H9 (cell line): ENCODE measurements around the gene GPR82. TPM values are rescaled to one million over a fixed set of nuclear protein-coding genes. Genes with fewer than 3 reads are reported as not detected.

Experiments
- DNase-seq: peaks from one replicate; pipeline ENCODE4 v3.0.0-alpha.2; 2017
- H2AFZ ChIP-seq: one replicate; pipeline ENCODE4 v1.6.1; 2013; ENCODE audit warnings: mild to moderate bottlenecking, low read length, control low read depth, moderate library complexity
- H2AK5ac ChIP-seq: 2 replicates; pipeline ENCODE4 v1.6.1; 2013; ENCODE audit warnings: low read length, control low read depth, mixed read lengths; ENCODE audit not compliant: insufficient read length
- H2BK120ac ChIP-seq: one replicate; pipeline ENCODE4 v1.6.1; 2013; ENCODE audit warnings: low read depth, mild to moderate bottlenecking, low read length, control low read depth, inconsistent platforms; ENCODE audit not compliant: poor library complexity, severe bottlenecking
- H2BK12ac ChIP-seq: 2 replicates; pipeline ENCODE4 v1.6.1; 2013; ENCODE audit warnings: low read length, control low read depth, mixed read lengths, low read depth; ENCODE audit not compliant: insufficient read length
- H2BK15ac ChIP-seq: 2 replicates; pipeline ENCODE4 v1.6.1; 2013; ENCODE audit warnings: low read depth, low read length, control low read depth
- H2BK20ac ChIP-seq: one replicate; pipeline ENCODE4 v1.6.1; 2013; ENCODE audit warnings: low read depth, mild to moderate bottlenecking, low read length, control low read depth, inconsistent platforms; ENCODE audit not compliant: poor library complexity, severe bottlenecking
- H2BK5ac ChIP-seq: 2 replicates; pipeline ENCODE4 v1.6.1; 2013; ENCODE audit warnings: low read length, control low read depth, mixed read lengths; ENCODE audit not compliant: insufficient read length
- H3K14ac ChIP-seq: 2 replicates; pipeline ENCODE4 v1.6.1; 2013; ENCODE audit warnings: low read length, control low read depth; ENCODE audit not compliant: insufficient read depth
- H3K18ac ChIP-seq: 2 replicates; pipeline ENCODE4 v1.6.1; 2013; ENCODE audit warnings: low read depth, mild to moderate bottlenecking, mixed read lengths, low read length, control low read depth; ENCODE audit not compliant: insufficient read length
- H3K23ac ChIP-seq: 2 replicates; pipeline ENCODE4 v1.6.1; 2013; ENCODE audit warnings: low read length, control low read depth, mixed read lengths, low read depth; ENCODE audit not compliant: insufficient read length
- H3K23me2 ChIP-seq: 2 replicates; pipeline ENCODE4 v1.6.1; 2013; ENCODE audit warnings: low read depth, mild to moderate bottlenecking, mixed read lengths, low read length, control low read depth; ENCODE audit not compliant: insufficient read length, poor library complexity, severe bottlenecking
- H3K27ac ChIP-seq: 2 replicates; pipeline ENCODE4 v1.5.1; 2013; ENCODE audit warnings: low read length, control low read depth, mixed read lengths, low read depth; ENCODE audit not compliant: insufficient read length
- H3K27me3 ChIP-seq: 2 replicates; pipeline ENCODE4 v1.6.1; 2013; ENCODE audit warnings: low read length, control low read depth, inconsistent platforms; ENCODE audit not compliant: insufficient read depth
- H3K4ac ChIP-seq: 2 replicates; pipeline ENCODE4 v1.6.1; 2013; ENCODE audit warnings: low read depth, mild to moderate bottlenecking, control low read depth, inconsistent platforms, low read length, moderate library complexity
- H3K4me1 ChIP-seq: 2 replicates; pipeline ENCODE4 v1.6.1; 2013; ENCODE audit warnings: low read length, control low read depth, inconsistent platforms; ENCODE audit not compliant: insufficient read depth
- H3K4me2 ChIP-seq: 2 replicates; pipeline ENCODE4 v1.6.1; 2013; ENCODE audit warnings: low read length, control low read depth, mixed read lengths; ENCODE audit not compliant: insufficient read length, insufficient read depth
- H3K56ac ChIP-seq: 2 replicates; pipeline ENCODE4 v1.6.1; 2013; ENCODE audit warnings: low read depth, mild to moderate bottlenecking, mixed read lengths, low read length, control low read depth; ENCODE audit not compliant: insufficient read length
- H3K79me1 ChIP-seq: 2 replicates; pipeline ENCODE4 v1.6.1; 2013; ENCODE audit warnings: low read depth, mild to moderate bottlenecking, moderate library complexity, low read length, control low read depth, inconsistent platforms; ENCODE audit not compliant: insufficient read depth, poor library complexity, severe bottlenecking
- H3K79me2 ChIP-seq: 2 replicates; pipeline ENCODE4 v1.6.1; 2013; ENCODE audit warnings: low read length, control low read depth, inconsistent platforms; ENCODE audit not compliant: insufficient read depth
- H3K9ac ChIP-seq: 2 replicates; pipeline ENCODE4 v1.6.1; 2013; ENCODE audit warnings: low read length, control low read depth, mixed read lengths; ENCODE audit not compliant: insufficient read length; ENCODE audit errors: extremely low read depth
- H3K9me3 ChIP-seq: one replicate; pipeline ENCODE4 v1.6.1; 2013; ENCODE audit warnings: low read depth, low read length, inconsistent platforms; ENCODE audit not compliant: control insufficient read depth
- H3T11ph ChIP-seq: one replicate; pipeline ENCODE4 v1.6.1; 2013; ENCODE audit warnings: mild to moderate bottlenecking, low read length, control low read depth, inconsistent platforms
- H4K20me1 ChIP-seq: one replicate; pipeline ENCODE4 v1.6.1; 2013; ENCODE audit not compliant: control insufficient read depth, insufficient read length, insufficient read depth
- H4K5ac ChIP-seq: 2 replicates; pipeline ENCODE4 v1.6.1; 2013; ENCODE audit warnings: low read depth, mild to moderate bottlenecking, mixed read lengths, low read length, control low read depth; ENCODE audit not compliant: insufficient read length
- H4K8ac ChIP-seq: replicated peaks from 2 replicates; pipeline ENCODE4 v1.6.1; 2013; ENCODE audit warnings: low read length, control low read depth, mixed read lengths, low read depth; ENCODE audit not compliant: insufficient read length
- H4K91ac ChIP-seq: 2 replicates; pipeline ENCODE4 v1.6.1; 2013; ENCODE audit warnings: low read depth, mild to moderate bottlenecking, moderate library complexity, mixed read lengths, low read length, control low read depth; ENCODE audit not compliant: insufficient read length
- H3K27ac Mint-ChIP-seq, 3 experiments: 2 replicates in 2 of 3; 3 replicates in 1 of 3; pipeline ENCODE4 v1.8.0; 2020 to 2021; ENCODE audit warnings: mixed read lengths in 3 of 3, mild to moderate bottlenecking in 1 of 3, moderate library complexity in 1 of 3
- H3K27me3 Mint-ChIP-seq: 2 replicates; pipeline ENCODE4 v1.8.0; 2021; ENCODE audit warnings: low read depth, mild to moderate bottlenecking, moderate library complexity, mixed read lengths
- H3K36me3 Mint-ChIP-seq, 3 experiments: 2 replicates in 2 of 3; 3 replicates in 1 of 3; pipeline ENCODE4 v1.8.0; 2020 to 2021; ENCODE audit warnings: low read depth in 3 of 3, mixed read lengths in 3 of 3; ENCODE audit not compliant: insufficient read depth in 1 of 3
- H3K4me1 Mint-ChIP-seq, 2 experiments: 2 replicates each; pipeline ENCODE4 v1.8.0; 2020; ENCODE audit warnings: mixed read lengths in 2 of 2
- H3K4me3 Mint-ChIP-seq, 2 experiments: 2 replicates in 1 of 2; 3 replicates in 1 of 2; pipeline ENCODE4 v1.8.0; 2020 to 2021; ENCODE audit warnings: mild to moderate bottlenecking in 2 of 2, mixed read lengths in 2 of 2, moderate library complexity in 1 of 2
- H3K9me3 Mint-ChIP-seq, 2 experiments: 2 replicates in 1 of 2; 3 replicates in 1 of 2; pipeline ENCODE4 v1.8.0; 2020; ENCODE audit warnings: mild to moderate bottlenecking in 2 of 2, mixed read lengths in 2 of 2, moderate library complexity in 1 of 2
- CTCF ChIP-seq: fragments of 200-600 bp; sonication (generic); conservative IDR thresholded peaks from 3 replicates; pipeline ENCODE4 v1.8.0; 2021; ENCODE audit warnings: antibody characterized with exemption, mild to moderate bottlenecking
- WGBS: extraction: QIAGEN DNeasy Blood & Tissue Kit; methylation state at CpG from one replicate; pipeline ENCODE4 v1.1.7; 2013; ENCODE audit warnings: missing lambda C conversion rate, low lambda C conversion rate, mixed read lengths; ENCODE audit not compliant: insufficient read length; ENCODE audit errors: extremely low coverage; 5-methylcytosine and 5-hydroxymethylcytosine counted together
- total RNA-seq: library from RNA; stranded (reverse); gene quantifications from 2 replicates; pipeline ENCODE4 v1.2.1, GENCODE V29; 2021

The GPR82 gene
- total RNA-seq, 1 experiment from 2014 or later: not detected

DNA sequence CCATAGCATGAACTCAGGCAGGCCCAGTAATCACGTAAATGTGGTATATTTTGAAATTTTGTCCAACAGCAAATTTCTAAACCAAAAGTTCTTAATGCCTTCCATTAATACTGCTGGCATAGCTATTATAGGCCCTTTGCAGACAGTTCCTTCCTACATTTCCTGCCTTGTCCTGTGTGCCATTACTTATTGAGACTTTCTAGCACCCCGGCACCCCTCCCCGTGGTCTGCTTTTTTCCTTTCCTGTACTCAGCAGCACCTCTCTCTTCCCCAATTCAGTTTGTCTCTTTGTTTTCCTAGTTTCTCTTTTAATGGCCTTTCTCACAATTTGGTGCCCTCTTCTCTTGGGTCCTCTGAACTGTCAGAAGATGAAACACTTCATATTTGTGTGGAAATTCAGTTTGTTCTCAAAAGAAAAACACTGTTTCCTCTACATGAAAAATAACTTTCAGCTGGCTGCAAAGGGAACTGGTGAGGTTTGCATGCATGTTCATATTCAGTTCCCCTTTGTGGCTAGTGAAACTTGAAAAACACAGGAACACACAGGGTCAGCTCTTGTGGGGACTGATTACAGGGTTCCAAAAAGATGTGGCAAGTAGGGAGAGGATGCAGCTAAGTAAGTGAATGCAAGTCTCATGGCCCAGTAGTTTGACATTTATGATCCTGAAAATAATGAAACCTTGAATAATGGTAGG is 18.2 kb upstream of the GPR82 start:
- no peak overlapping the region for H2BK12ac ChIP-seq
- H3T11ph ChIP-seq: no peak overlapping the region
- H3K79me1 ChIP-seq: no peaks in the 10 kb centered on the region
- peaks cover 10% of the 10 kb centered on the region; the same call in 1 of the 2 replicates for H3K4me1 ChIP-seq
- Mint-ChIP-seq H3K4me3 (no peak overlapping the region), H3K4me1 (peaks cover 24 to 36% of the 10 kb centered on the region in 2 experiments), H3K9me3 (peaks cover 54 to 55% of the 10 kb centered on the region in 2 experiments), H3K36me3 (peaks cover 5 to 11% (median 9%) of the 10 kb centered on the region in 3 experiments; a peak in 5 of 7 replicates), H3K27ac (peak overlapping the region in 1 of 3 experiments; percentile 59; a peak in 3 of 7 replicates), H3K27me3 (no peaks in the 10 kb centered on the region)
- H2BK20ac ChIP-seq: no peak overlapping the region
- H3K4ac ChIP-seq: no peak overlapping the region
- no peak overlapping the region for H2BK15ac ChIP-seq
- H2AFZ ChIP-seq: no peak overlapping the region
- no peak overlapping the region for H3K27ac ChIP-seq
- no peaks in the 10 kb centered on the region for H3K9me3 ChIP-seq
- H2AK5ac ChIP-seq: no peak overlapping the region
- H4K91ac ChIP-seq: no peak overlapping the region
- no peak overlapping the region for H3K56ac ChIP-seq
- no peak overlapping the region for H2BK5ac ChIP-seq
- no peak overlapping the region for H3K14ac ChIP-seq
- no peak overlapping the region for H3K18ac ChIP-seq
- no peak overlapping the region for H4K5ac ChIP-seq
- no peaks in the 10 kb centered on the region for H3K79me2 ChIP-seq
- H3K27me3 ChIP-seq: no peaks in the 10 kb centered on the region
- no peaks in the 10 kb centered on the region for H3K23me2 ChIP-seq
- no peak overlapping the region for H3K4me2 ChIP-seq
- DNase-seq: no peak
- no peaks in the 10 kb centered on the region for H4K20me1 ChIP-seq
- H2BK120ac ChIP-seq: no peak overlapping the region
- no CpG with 5 or more reads among the region's 3 CpGs for WGBS
- no peak overlapping the region for H3K23ac ChIP-seq
- no peak overlapping the region for H4K8ac ChIP-seq
- H3K9ac ChIP-seq: no peak overlapping the region
- TF ChIP-seq CTCF: no peak
